Measurements from ENCODE around the gene PSMA8. TPM values are rescaled to one million over a fixed set of nuclear protein-coding genes. Genes with fewer than 3 reads are reported as not detected.

Gene PSMA8
- total and polyA plus RNA-seq, 4 donors, result 0.14 TPM; not detected in 3

- 86% methylated on average over 3 of the region's 3 CpGs for WGBS
- H3K27me3 ChIP-seq (ENCODE audit: control insufficient read depth in 4 of 4, insufficient read depth in 4 of 4, low read length in 3 of 4), result no peaks in the 10 kb centered on the region
- H3K4me1 ChIP-seq (ENCODE audit: control insufficient read depth in 4 of 4, insufficient read depth in 4 of 4, low read length in 3 of 4), result no peaks in the 10 kb centered on the region
- H3K27ac ChIP-seq (ENCODE audit: low read depth in 1 of 2, low read length in 2 of 2), result no peak overlapping the region
- H3K9ac ChIP-seq (ENCODE audit: low read depth in 1 of 2, low read length in 2 of 2), result no peak overlapping the region
- TF ChIP-seq EGR1 (IDR thresholded peaks at IDR 0.05; ENCODE audit: low read depth in 2 of 2) (no peak), RAD21 (IDR thresholded peaks at IDR 0.05) (no peak)
- no peak overlapping the region for H3K4me3 ChIP-seq (ENCODE audit: low read depth in 1 of 3, low read length in 3 of 3)
- no peaks in the 10 kb centered on the region for H3K9me3 ChIP-seq (ENCODE audit: control insufficient read depth in 4 of 4, low read length in 3 of 4)
- H3K36me3 ChIP-seq (ENCODE audit: control insufficient read depth in 4 of 4, insufficient read depth in 3 of 4, low read depth in 1 of 4, low read length in 3 of 4), result no peaks in the 10 kb centered on the region
- no peak for DNase-seq (ENCODE audit: low spot score)
These were observed 74.3 kb downstream of the PSMA8 start for GRCh38 chr18:26207937-26208336.

GRCh38 chr18:26208977-26209376 lies 75.3 kb downstream of the PSMA8 start:
- H3K9ac ChIP-seq (ENCODE audit: low read depth in 1 of 2, low read length in 2 of 2), result no peak overlapping the region
- H3K4me3 ChIP-seq (ENCODE audit: low read depth in 1 of 3, low read length in 3 of 3), result no peak overlapping the region
- DNase-seq (ENCODE audit: low spot score), result no peak
- no peaks in the 10 kb centered on the region for H3K36me3 ChIP-seq (ENCODE audit: control insufficient read depth in 4 of 4, insufficient read depth in 3 of 4, low read depth in 1 of 4, low read length in 3 of 4)
- 59% methylated on average over 2 of the region's 2 CpGs for WGBS
- H3K4me1 ChIP-seq (ENCODE audit: control insufficient read depth in 4 of 4, insufficient read depth in 4 of 4, low read length in 3 of 4), result no peaks in the 10 kb centered on the region
- no peaks in the 10 kb centered on the region for H3K27me3 ChIP-seq (ENCODE audit: control insufficient read depth in 4 of 4, insufficient read depth in 4 of 4, low read length in 3 of 4)
- TF ChIP-seq RAD21 (IDR thresholded peaks at IDR 0.05) (no peak), REST (IDR thresholded peaks at IDR 0.05) (no peak), FOXA1 (IDR thresholded peaks at IDR 0.05) (no peak), SP1 (IDR thresholded peaks at IDR 0.05) (no peak), ATF3 (IDR thresholded peaks at IDR 0.05) (no peak)
- no peak overlapping the region for H3K27ac ChIP-seq (ENCODE audit: low read depth in 1 of 2, low read length in 2 of 2)
- H3K9me3 ChIP-seq (ENCODE audit: control insufficient read depth in 4 of 4, low read length in 3 of 4), result no peaks in the 10 kb centered on the region

GRCh38 chr18:26210147-26210546 lies 76.5 kb downstream of the PSMA8 start:
- no peaks in the 10 kb centered on the region for H3K9me3 ChIP-seq (ENCODE audit: control insufficient read depth in 4 of 4, low read length in 3 of 4)
- H3K27ac ChIP-seq (ENCODE audit: low read depth in 1 of 2, low read length in 2 of 2), result no peak overlapping the region
- H3K4me3 ChIP-seq (ENCODE audit: low read depth in 1 of 3, low read length in 3 of 3), result no peak overlapping the region
- no peak for DNase-seq (ENCODE audit: low spot score)
- no peaks in the 10 kb centered on the region for H3K4me1 ChIP-seq (ENCODE audit: control insufficient read depth in 4 of 4, insufficient read depth in 4 of 4, low read length in 3 of 4)
- TF ChIP-seq YY1 (IDR thresholded peaks at IDR 0.05) (no peak), TAF1 (conservative IDR thresholded peaks at IDR 0.05) (no peak), FOXA2 (IDR thresholded peaks at IDR 0.05) (no peak), REST (IDR thresholded peaks at IDR 0.05) (no peak), GABPA (IDR thresholded peaks at IDR 0.05 in 1 of 2, conservative IDR thresholded peaks at IDR 0.05 in 1 of 2) (no peak), ZBTB33 (IDR thresholded peaks at IDR 0.05) (no peak), SP1 (IDR thresholded peaks at IDR 0.05) (no peak), HNF4A (conservative IDR thresholded peaks at IDR 0.05) (no peak), RXRA (IDR thresholded peaks at IDR 0.05) (no peak), EGR1 (IDR thresholded peaks at IDR 0.05; ENCODE audit: low read depth in 2 of 2) (no peak), MAX (IDR thresholded peaks at IDR 0.05) (no peak), HNF4G (IDR thresholded peaks at IDR 0.05) (no peak), JUND (IDR thresholded peaks at IDR 0.05) (no peak), FOXA1 (IDR thresholded peaks at IDR 0.05) (no peak), NR2F2 (IDR thresholded peaks at IDR 0.05) (no peak)
- no peaks in the 10 kb centered on the region for H3K36me3 ChIP-seq (ENCODE audit: control insufficient read depth in 4 of 4, insufficient read depth in 3 of 4, low read depth in 1 of 4, low read length in 3 of 4)
- H3K9ac ChIP-seq (ENCODE audit: low read depth in 1 of 2, low read length in 2 of 2), result no peak overlapping the region
- no peaks in the 10 kb centered on the region for H3K27me3 ChIP-seq (ENCODE audit: control insufficient read depth in 4 of 4, insufficient read depth in 4 of 4, low read length in 3 of 4)
- WGBS, result 88% methylated on average over 4 of the region's 4 CpGs

All from liver (tissue), 9 donors.